ENCODE results near the gene CLMN. TPM values are rescaled to one million over a fixed set of nuclear protein-coding genes. Genes with fewer than 3 reads are reported as not detected.

The CLMN gene
- total RNA-seq, 3 donors from 2014 or later (not counting 1 experiment from before 2014, with no cell fraction given): 0.80 to 2.0 (median 1.8) TPM

DNA sequence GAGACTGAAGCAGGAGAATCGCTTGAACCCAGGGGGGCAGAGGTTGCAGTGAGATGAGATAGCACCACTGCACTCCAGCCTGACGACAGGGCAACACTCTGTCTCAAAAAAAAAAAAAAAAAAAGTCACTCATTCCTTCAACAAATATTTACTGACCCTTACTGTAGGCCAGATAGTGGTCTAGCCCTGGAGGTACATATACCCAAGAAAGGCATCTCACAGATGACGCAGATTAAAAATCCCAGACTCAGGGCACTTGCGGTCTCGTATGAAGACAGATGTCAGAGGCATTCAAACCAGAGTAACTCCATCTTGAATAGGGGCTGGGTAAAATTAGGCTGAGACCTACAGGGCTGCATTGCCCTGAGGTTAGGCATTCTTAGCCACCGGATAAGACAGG, 44.8 kb downstream of the CLMN start:
- intact Hi-C loops (cut with micrococcal nuclease): no loop called here
- no peak overlapping the region for H3K4me3 ChIP-seq (ENCODE audit: low read length)
- H3K36me3 Mint-ChIP-seq: no peaks in the 10 kb centered on the region
- H3K4me1 Mint-ChIP-seq: no peaks in the 10 kb centered on the region
- 91% methylated on average over 6 of the region's 6 CpGs for WGBS (ENCODE audit: insufficient coverage)
- H3K4me1 ChIP-seq (ENCODE audit: control insufficient read depth, insufficient read depth, low read length): no peaks in the 10 kb centered on the region
- H3K27me3 ChIP-seq (ENCODE audit: control insufficient read depth, insufficient read depth, low read length): no peaks in the 10 kb centered on the region
- peaks cover 6 to 7% of the 10 kb centered on the region in 2 donors for H3K27me3 Mint-ChIP-seq (ENCODE audit: low read depth in 2 of 2)
- H3K9me3 Mint-ChIP-seq: no peaks in the 10 kb centered on the region
- no peak overlapping the region for H3K4me3 Mint-ChIP-seq
- H3K27ac ChIP-seq (ENCODE audit: low read length): no peak overlapping the region
- no peak for TF ChIP-seq CTCF (IDR thresholded peaks at IDR 0.05)
- no peaks in the 10 kb centered on the region for H3K36me3 ChIP-seq (ENCODE audit: control insufficient read depth, insufficient read depth, low read length)
- H3K27ac Mint-ChIP-seq: no peak overlapping the region
- no peak for ATAC-seq
- no peak for DNase-seq
- no peaks in the 10 kb centered on the region for H3K9me3 ChIP-seq (ENCODE audit: control insufficient read depth, insufficient read depth, low read length)

GRCh38 chr14:95274279-95274678, 45.4 kb downstream of the CLMN start:
- Mint-ChIP-seq H3K27ac (no peak overlapping the region), H3K9me3 (no peaks in the 10 kb centered on the region), H3K4me3 (no peak overlapping the region), H3K27me3 (ENCODE audit: low read depth in 2 of 2) (peaks cover 6 to 7% of the 10 kb centered on the region in 2 donors), H3K4me1 (no peaks in the 10 kb centered on the region), H3K36me3 (no peaks in the 10 kb centered on the region)
- TF ChIP-seq CTCF (IDR thresholded peaks at IDR 0.05): no peak
- H3K4me3 ChIP-seq (ENCODE audit: low read length): no peak overlapping the region
- no peak overlapping the region for H3K27ac ChIP-seq (ENCODE audit: low read length)
- no peaks in the 10 kb centered on the region for H3K9me3 ChIP-seq (ENCODE audit: control insufficient read depth, insufficient read depth, low read length)
- H3K27me3 ChIP-seq (ENCODE audit: control insufficient read depth, insufficient read depth, low read length): no peaks in the 10 kb centered on the region
- no peaks in the 10 kb centered on the region for H3K36me3 ChIP-seq (ENCODE audit: control insufficient read depth, insufficient read depth, low read length)
- 78% methylated on average over 7 of the region's 7 CpGs for WGBS (ENCODE audit: insufficient coverage)
- DNase-seq (no peak), ATAC-seq (no peak)
- H3K4me1 ChIP-seq (ENCODE audit: control insufficient read depth, insufficient read depth, low read length): no peaks in the 10 kb centered on the region
- intact Hi-C loops (cut with micrococcal nuclease): no loop called here

DNA sequence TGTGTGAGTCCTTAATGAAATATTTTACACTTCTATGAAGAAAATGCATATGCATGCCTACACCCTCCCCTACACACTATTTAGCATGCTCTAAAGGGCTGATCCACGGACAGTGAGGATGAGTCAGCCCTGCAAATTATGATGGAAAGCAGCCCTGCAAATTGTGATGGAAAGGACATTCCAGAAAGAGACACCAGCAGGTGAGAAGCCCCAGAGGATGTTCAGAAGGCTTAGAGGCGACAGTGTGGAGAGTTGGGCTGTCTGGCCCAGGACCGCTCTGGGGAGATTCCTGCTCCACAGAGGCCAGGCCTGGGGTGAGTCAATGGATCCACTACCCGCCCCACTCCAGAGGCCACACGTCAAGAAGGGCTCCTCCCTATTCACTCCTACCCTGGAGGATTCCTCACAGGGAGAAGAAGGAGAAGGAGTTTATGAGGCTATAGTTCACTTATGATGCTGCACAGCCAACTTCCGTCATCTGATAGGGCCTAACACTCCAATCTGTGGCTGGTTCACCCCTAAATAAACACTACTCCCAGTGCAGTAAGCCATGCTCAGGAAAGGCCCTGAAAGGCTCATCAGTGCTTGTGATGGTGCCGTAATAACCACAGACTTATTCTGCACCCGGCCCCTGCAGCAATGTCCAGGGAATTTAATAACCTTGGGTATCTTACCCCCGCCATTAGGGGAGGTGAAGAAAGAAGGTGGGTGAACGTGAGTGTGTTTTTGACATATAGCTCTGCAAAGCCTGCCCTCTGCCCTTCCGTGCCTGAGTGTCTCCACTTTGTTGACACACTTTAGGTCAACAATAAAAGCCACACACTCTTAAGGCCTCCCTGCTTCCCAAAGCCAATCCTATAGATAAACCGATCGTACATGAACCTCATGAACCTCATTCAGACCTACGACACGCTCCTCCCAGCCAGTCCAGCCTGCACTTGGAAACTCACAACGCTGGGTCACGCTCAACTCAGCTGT, 46.4 kb downstream of the CLMN start:
- Mint-ChIP-seq H3K4me1 (no peaks in the 10 kb centered on the region), H3K27ac (no peak overlapping the region), H3K27me3 (ENCODE audit: low read depth in 2 of 2) (peaks cover 6 to 7% of the 10 kb centered on the region in 2 donors), H3K36me3 (no peaks in the 10 kb centered on the region), H3K4me3 (no peak overlapping the region), H3K9me3 (no peaks in the 10 kb centered on the region)
- ATAC-seq: no peak
- Histone ChIP-seq H3K27me3 (ENCODE audit: control insufficient read depth, insufficient read depth, low read length) (no peaks in the 10 kb centered on the region), H3K36me3 (ENCODE audit: control insufficient read depth, insufficient read depth, low read length) (no peaks in the 10 kb centered on the region), H3K9me3 (ENCODE audit: control insufficient read depth, insufficient read depth, low read length) (no peaks in the 10 kb centered on the region), H3K27ac (ENCODE audit: low read length) (no peak overlapping the region), H3K4me3 (ENCODE audit: low read length) (no peak overlapping the region), H3K4me1 (ENCODE audit: control insufficient read depth, insufficient read depth, low read length) (no peaks in the 10 kb centered on the region)
- DNase-seq: no peak
- intact Hi-C loops (cut with micrococcal nuclease): no loop called here
- TF ChIP-seq CTCF (IDR thresholded peaks at IDR 0.05): no peak
- 90% methylated on average over 15 of the region's 17 CpGs for WGBS (ENCODE audit: insufficient coverage)

Data from natural killer cell (primary cell).